BJ (cell line): ENCODE results near the gene RUNX1. TPM values are rescaled to one million over a fixed set of nuclear protein-coding genes. Genes with fewer than 3 reads are reported as not detected.
A peak's percentile ranks its signal among the peaks of the same experiment; 100 is the strongest.

Experiments used
- CTCF ChIA-PET: fragments of 350-600 bp; formaldehyde crosslinking; extraction: SDS; loops from one replicate; lab custom pipeline; 2021; ENCODE audit warnings: antibody characterized with exemption, inconsistent platforms; lab: Yijun Ruan, JAX
- POLR2A ChIA-PET: fragments of 300-600 bp; sonication (Branson Sonifier 250); formaldehyde crosslinking; extraction: SDS; loops from one replicate; lab custom pipeline; 2021; ENCODE audit warnings: antibody characterized with exemption; lab: Charles Lee
- DNase-seq: peaks from one replicate; pipeline ENCODE4 v3.0.0-alpha.2; 2011; ENCODE audit warnings: low read depth
- H3K27me3 ChIP-seq: 2 replicates; pipeline ENCODE4 v1.6.0; 2011; ENCODE audit warnings: low read length; ENCODE audit not compliant: control insufficient read depth, insufficient read depth
- H3K36me3 ChIP-seq: 2 replicates; pipeline ENCODE4 v1.5.1; 2011; ENCODE audit warnings: low read length; ENCODE audit not compliant: control insufficient read depth, insufficient read depth
- H3K4me3 ChIP-seq: 2 replicates; pipeline ENCODE4 v1.5.1; 2011; ENCODE audit warnings: low read depth, mild to moderate bottlenecking, control low read depth, low read length
- CTCF ChIP-seq: IDR thresholded peaks from 2 replicates; pipeline ENCODE4 v1.5.1; 2011; ENCODE audit warnings: low read depth, mild to moderate bottlenecking, control low read depth, inconsistent platforms, low read length, moderate library complexity; ENCODE audit not compliant: insufficient read depth
- polyA plus RNA-seq: library from polyadenylated mRNA; depleted of rRNA; stranded (reverse); fragments of >200 nt; gene quantifications from 2 replicates; pipeline ENCODE4 v1.2.3, GENCODE V29; 2011

RUNX1 gene
- polyA plus RNA-seq, 1 experiment, result 36.1 TPM

- no peak for TF ChIP-seq CTCF
- no peaks in the 10 kb centered on the region for H3K27me3 ChIP-seq
- ChIA-PET CTCF (interaction anchor here (0.7 kb wide), 1 partner anchor 555 kb away, joined by 3 read pairs; no protein-coding TSS in a partner anchor), POLR2A (no interaction called here)
- no peaks in the 10 kb centered on the region for H3K36me3 ChIP-seq
- no peak overlapping the region for H3K4me3 ChIP-seq
- no peak for DNase-seq
Observed at GRCh38 chr21:35091496-35091895, 42.4 kb upstream of the RUNX1 start.

GRCh38 chr21:35090403-35090802 is 41.3 kb upstream of the RUNX1 start:
- POLR2A ChIA-PET, result no interaction called here
- CTCF ChIA-PET, result no interaction called here

GRCh38 chr21:35088319-35088771 is 39.2 kb upstream of the RUNX1 start:
- POLR2A ChIA-PET, result no interaction called here
- DNase-seq, result no peak
- Histone ChIP-seq H3K27me3 (no peaks in the 10 kb centered on the region), H3K4me3 (no peak overlapping the region), H3K36me3 (no peaks in the 10 kb centered on the region)
- CTCF ChIA-PET, result interaction anchor here (1.1 to 1.6 kb wide), 2 partner anchors 11 to 128 kb away, joined by 3 read pairs; no protein-coding TSS in a partner anchor
- no peak for TF ChIP-seq CTCF

More at GRCh38 chr21:35090403-35090802, 41.3 kb upstream of the RUNX1 start:
- Histone ChIP-seq H3K4me3 (no peak overlapping the region), H3K36me3 (no peaks in the 10 kb centered on the region), H3K27me3 (no peaks in the 10 kb centered on the region)
- TF ChIP-seq CTCF, result no peak
- DNase-seq, result no peak

GRCh38 chr21:35086357-35086756 is 37.3 kb upstream of the RUNX1 start:
- ChIA-PET CTCF (interaction anchor here (1.5 to 2.0 kb wide), 2 partner anchors 9 to 196 kb away, joined by 3 to 8 read pairs; no protein-coding TSS in a partner anchor), POLR2A (no interaction called here)
- no peak for TF ChIP-seq CTCF
- no peaks in the 10 kb centered on the region for H3K36me3 ChIP-seq
- no peaks in the 10 kb centered on the region for H3K27me3 ChIP-seq
- no peak for DNase-seq
- no peak overlapping the region for H3K4me3 ChIP-seq

GRCh38 chr21:35084869-35085268 is 35.8 kb upstream of the RUNX1 start:
- ChIA-PET CTCF (interaction anchor here (0.9 to 1.1 kb wide), 2 partner anchors 15 to 195 kb away, joined by 3 read pairs; no protein-coding TSS in a partner anchor), POLR2A (no interaction called here)
- H3K27me3 ChIP-seq, result no peaks in the 10 kb centered on the region
- H3K4me3 ChIP-seq, result no peak overlapping the region
- no peak for TF ChIP-seq CTCF
- no peaks in the 10 kb centered on the region for H3K36me3 ChIP-seq
- DNase-seq, result peak; percentile 93
